Activated CD8-positive, alpha-beta memory T cell treated with anti-CD3 and anti-CD28 coated beads, Interleukin-2, amount 50 U/mL, for 4 hours (primary cell): Measurements from ENCODE around the gene GDPD4.
"Not testable (repeated sequence)": the region's sequence is repeated elsewhere in the genome, so short reads cannot be mapped to it uniquely, and the experiment has no call there.

ENCODE experiments used
- DNase-seq: peaks from one replicate; pipeline ENCODE4 v3.0.0-alpha.2; 2020

The GDPD4 gene, protein sequence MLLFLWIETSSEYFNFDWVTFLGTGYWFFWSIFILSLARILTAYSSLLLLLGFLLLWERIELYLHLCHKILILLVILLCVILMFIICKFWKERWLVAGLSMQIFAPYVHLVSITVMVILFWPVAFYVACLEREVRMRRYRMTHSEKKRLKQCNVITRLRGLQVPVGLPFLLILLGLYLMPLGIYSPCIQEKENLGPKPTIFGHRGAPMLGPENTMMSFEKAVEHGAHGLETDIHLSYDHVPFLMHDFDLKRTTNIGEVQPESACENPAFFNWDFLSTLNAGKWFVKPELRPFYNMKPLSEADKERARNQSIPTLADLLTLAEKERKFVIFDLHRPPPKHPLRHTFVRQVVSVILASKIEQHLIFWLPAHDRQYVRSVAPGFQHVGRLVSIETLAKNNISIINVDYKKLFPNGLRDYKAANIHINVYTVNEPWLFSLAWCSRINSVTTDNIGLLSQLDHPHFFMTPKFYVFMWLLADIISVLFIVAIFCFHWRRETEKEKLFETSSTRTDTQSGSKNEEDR

DNA sequence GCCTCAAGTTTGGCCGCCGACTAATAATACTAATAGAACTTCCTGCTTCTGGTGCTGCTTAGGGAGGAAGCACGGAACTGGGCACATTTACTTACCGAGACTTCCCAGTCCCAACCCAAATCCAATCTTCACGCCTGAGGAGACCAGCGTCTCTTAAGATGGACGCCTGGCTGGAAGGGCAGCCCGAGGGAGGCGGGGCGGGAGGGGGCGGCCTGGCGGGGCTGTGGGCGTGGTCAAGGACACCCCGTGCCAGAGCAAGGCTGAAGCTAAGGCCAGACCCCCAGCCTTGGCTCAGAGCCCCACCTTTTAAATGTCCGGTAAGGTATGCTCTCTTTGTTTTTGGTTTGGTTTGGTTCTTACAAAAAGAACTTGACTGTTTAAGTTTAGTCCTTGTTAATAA, at the start of gene GDPD4:
TSS of gene GDPD4 (minus strand) at position 177 of the 400 bp plus-strand sequence. CDS start 16,549 bp downstream, outside the sequence.
- no peak for DNase-seq

DNA sequence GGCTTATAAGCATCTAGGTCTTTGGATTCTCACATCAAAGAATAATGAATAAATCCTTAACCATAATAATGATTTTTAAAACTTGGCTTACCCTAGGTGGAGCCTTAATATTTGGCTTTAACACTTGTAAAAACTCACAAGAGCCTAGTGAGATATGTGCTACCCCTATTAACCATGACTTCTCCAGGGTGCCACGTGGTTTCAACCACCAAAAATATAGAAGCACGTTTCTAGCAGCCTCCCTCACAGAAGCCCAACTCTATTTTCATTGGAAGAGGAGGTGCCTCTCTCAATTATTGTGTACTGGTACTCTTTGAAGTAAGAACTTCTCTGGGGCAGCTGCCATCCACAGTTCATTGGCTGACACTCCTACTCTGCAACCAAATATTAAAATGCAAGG, 46.5 kb upstream of the GDPD4 start:
- DNase-seq: no peak

DNA sequence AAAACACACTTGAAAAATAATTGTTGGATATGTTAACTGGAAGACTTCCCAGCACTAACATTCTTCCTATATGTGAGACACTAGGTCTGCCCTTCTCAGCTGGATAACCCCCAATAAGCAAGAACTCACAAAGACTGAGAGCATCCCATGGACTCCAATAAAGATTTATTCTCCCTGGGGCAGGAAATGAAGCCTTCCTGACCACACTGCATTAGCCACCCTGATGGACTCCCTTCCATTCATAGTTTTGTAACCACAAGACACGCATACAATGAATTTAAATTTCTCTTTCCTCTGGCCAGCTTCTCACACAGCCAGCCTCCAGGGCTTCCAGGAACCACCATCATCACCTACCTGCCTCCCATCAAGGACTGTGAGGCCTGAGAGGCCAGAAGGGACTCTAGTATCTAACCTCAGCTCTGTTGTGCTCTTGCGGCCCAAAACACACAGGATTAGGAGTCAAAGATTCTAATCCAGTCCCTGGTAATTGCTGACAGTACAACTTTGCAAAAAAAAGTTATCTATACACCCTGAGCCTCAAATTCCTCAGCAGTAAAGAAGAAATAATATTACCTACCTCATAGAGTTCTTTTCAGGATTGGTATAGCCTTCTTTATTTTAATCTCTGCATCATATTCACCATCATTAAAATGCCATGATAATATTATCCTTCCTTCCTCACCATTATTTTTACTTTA, 45.6 kb upstream of the GDPD4 start:
- no peak for DNase-seq

DNA sequence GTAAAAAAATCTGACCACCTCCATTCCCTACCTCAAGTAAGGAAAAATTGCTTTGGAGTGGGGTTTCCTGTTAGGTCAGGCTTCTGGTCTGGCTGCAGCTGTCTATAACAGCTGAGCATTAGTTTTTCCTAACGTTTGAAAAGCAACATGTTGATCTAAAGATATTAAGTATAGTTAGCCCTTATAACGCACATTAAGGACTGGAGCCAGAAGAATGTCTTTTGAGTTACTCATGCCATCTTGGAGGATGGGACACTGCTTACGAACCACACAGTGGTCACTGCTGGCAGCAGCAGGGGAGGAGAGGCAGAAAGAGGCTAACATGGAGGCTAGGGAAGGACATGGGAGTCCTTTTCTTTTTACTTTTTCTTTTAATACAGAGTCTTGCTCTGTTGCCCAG, 44.1 kb upstream of the GDPD4 start:
- no peak for DNase-seq

DNA sequence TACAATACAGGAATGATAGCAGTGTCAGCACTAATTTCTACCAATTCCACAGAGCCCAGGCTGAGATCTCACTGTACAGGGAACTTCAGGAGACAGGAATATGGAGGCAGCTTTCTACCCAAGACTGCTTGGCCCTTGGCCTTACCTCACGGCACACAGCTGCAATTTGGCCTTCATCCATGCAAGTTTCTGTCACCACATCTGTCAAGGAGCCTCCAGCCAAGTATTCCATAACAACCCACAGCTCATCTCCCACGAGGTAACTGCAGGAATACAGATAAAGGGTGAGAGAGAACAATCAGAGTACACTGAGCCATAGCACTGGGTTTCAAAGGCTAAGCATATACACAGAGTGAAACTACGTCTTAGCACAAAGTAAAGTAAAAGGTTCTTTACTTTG, 39.0 kb upstream of the GDPD4 start:
- DNase-seq: no peak

DNA sequence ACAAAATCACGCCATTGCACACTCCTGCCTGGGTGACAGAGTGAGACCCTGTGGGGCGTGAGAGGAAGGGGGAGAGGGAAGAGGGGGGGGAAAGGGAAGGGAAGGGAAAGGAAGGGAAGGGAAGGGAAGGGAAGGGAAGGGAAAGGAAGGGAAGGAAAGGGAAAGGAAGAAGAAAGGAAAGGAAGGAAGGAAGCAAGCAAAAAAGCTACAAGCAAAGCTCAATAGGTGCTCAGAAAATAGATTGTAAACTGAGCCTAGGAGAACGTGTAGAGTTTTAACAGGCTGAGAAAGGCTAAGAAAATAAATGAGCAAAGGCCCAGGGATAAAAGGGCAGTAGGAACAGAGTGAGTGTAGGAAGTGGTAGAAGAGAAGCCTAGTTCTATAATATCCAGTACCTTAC, 30.8 kb upstream of the GDPD4 start:
- DNase-seq: no peak

DNA sequence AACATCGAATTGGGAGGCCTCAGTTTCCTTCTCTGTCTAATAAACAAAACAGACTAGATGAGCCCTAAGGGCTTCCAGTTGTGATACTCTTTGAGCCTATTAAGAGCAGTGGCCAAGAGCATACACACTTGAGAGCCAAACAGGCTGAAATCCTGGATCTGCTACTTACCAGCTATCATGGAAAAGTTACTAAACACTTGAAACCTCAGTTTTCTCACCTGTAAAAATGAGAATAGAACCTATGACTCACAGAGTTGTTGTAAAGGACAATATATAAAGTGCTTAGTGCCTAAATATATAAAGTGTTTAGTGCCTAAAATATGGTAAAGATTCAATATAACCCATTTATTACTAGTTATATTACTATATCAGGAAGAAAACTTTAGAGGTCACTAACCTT, 23.7 kb upstream of the GDPD4 start:
- no peak for DNase-seq

DNA sequence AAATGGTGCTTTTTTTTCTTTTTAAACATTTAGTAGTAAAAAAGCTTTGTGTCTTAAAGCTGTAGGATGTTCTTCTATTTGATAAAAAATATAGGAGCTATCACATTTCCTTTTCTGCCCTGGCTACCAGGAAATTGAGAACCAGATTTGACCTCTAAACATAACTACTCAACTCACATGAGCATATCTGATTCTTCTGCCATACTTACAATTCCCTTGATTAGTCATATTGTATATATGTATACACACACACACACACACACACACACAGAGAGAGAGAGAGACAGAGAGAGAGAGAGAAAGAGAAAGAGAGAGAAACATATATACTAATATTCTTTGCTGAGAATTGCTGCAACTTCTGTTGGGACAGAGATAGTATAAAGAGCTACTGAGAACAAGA, 23.0 kb upstream of the GDPD4 start:
- DNase-seq: no peak

DNA sequence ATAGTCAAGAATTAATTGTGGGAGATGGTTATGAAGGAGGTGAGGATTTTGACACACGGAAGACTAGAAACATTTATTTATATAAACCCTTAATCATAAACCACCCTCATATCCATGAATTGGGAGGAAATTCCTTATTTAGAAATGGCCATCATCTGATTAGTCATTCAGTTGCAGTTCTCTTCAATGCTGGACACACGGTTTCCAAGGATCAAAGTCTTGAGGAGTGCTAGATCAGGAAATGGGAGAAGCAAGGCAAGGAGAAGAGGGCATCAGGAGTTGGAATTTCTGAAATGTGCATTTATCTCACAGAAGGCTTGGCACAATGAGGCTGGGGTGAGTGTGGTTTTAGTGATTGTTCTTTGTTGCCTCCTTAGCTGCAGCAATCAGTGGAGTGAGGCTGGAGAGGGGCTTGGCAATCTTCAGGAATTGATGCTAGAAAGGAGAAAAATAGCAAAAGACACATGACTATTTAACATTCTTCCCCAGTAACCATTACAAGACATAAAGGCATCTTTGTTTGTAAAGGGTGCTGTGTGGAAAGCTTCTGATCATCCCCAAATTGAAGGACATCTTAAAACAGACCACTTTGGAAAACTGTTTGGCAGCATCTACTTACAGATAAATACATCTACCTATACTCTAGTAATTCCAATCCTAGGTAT, 21.6 kb upstream of the GDPD4 start:
- DNase-seq: no peak

DNA sequence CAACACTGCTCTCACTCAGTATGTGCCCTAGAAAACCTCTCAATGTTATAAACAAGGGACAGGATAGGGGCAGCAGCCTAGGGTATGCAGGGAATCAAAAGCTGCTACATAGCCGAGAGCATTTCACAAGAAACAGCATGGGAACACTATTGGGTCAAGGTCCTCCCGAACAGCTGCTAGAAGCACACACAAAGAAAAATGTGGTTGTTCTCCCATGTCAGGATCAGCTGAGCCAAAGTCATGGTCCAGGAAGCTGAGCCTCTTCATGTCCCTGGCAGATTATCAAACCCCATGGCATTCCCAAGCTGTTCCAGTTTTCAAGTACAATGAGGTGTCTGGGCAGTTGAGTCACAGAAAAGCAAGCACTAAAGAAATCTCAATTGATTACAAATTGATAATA, 21.0 kb upstream of the GDPD4 start:
- no peak for DNase-seq

DNA sequence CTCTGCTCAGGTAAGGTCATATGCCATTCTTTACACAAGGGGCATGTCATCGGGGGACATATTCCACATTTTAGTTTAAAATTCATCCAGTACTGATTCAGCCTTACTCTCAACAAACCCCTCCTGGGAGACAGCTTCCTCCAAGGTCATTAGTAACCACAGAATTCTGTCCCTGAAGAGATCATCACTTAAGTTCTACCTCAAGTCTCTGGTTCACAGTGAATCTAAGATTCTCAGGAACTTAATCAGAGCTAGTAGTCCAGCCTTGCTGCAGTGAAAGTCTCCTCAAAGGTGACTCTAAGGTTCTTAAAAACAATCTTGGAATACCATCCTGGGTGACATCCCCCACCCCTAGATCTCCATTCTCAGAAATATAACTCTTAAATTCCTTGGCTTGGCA, 18.9 kb upstream of the GDPD4 start:
- no peak for DNase-seq

DNA sequence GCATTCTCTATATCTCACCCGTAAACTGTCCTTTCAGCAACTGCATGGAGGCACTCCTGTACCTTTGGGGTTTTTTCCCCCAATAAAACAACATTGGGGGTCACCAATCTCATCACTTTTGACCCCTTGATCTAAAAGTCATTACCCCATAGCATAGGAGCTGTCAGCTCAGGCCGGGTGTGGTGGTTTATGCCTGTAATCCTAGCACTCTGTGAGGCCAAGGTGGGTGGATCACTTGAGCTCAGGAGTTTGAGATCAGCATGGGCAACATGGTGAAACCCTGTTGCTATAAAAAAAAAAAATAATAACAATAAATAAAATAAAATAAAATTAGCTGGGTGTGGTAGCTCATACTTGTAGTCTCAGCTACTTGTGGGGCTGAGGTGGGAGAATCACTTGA, 17.1 kb upstream of the GDPD4 start:
- no peak for DNase-seq

DNA sequence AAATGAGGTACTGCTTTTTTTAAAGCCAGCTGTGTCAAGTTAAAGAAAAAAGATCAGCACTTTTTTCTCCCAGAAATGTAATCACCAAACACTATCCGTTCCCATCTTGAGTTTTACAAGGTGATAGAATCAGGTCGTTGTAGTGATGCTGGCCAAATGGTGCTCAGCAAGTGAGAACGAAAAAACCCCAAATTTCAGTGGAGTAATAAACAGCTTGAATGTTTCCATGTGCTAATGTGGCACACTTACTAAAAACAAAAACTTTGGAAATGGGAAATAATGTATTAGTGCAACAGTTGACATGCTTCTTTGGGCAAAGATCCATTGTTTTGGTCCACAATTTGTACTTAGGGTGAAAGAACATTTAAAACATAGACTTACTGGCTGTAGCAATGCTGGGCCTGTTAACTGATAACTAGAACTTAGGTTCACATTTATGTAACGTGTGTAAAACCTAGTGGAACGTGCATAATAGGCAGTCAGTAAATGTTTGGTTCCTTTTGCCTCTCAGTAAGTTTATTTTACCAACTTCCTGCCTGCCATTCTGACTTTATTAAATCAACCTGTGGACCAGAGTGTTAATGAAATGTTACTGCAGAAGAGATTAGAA, 15.4 kb upstream of the GDPD4 start:
- DNase-seq: no peak

DNA sequence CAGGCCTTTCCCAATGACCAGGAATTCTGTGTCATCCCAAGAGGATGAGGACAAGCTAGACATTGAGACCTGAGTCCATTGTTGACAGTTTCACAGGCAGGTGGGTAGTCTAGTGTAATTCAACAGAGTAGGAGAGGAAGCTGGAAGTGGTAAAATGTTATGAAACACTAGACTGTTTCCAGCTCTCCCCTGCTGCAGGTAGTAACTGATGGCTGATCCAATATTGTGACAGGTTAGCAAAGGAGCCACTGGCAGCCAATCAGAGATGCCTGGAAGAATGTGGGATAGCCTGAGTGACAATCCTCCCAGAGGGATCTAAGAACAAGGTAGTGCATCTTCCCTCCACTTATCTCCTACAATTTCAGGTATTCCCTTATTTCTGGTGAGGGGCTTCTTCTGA, 10.6 kb upstream of the GDPD4 start:
- DNase-seq: no peak

DNA sequence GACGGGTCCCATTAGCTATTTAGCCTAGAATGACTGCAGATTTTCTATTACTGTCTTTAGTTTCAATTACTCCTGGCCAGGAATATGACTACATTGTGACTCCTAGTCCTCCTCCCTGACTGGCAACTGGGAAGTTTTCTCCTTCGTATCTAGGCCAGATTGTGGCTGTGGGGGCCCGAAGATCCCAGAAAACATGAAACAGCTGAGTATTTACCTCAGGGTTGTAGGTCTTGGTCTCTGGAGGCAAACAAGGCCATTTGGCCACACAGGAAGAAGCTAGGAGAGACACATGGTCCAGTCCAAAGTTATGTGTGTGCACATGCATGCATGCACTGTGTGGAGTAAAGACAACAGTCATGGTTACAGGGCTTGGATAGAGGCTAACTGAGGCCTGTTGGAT, 10.2 kb upstream of the GDPD4 start:
- DNase-seq: no peak

DNA sequence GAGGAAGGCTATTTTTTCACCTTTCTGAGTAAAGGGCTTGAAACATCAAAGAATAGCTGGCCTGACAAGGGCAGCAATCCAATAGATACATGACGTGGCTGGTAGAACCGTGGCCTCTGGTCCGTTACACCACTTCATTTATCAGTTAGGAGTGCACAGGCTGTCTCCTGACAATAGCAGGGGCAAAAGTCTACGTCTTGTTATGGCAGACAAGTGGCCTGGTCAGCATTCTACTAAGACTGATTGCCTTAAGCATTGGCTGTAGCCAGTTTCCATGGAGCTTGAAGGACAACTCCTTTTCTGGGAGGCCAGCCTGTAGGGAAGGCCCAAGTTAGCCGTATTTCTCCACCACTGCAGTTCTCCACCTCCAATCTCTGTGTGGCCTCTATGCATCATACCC, 9.2 kb upstream of the GDPD4 start:
- no peak for DNase-seq

DNA sequence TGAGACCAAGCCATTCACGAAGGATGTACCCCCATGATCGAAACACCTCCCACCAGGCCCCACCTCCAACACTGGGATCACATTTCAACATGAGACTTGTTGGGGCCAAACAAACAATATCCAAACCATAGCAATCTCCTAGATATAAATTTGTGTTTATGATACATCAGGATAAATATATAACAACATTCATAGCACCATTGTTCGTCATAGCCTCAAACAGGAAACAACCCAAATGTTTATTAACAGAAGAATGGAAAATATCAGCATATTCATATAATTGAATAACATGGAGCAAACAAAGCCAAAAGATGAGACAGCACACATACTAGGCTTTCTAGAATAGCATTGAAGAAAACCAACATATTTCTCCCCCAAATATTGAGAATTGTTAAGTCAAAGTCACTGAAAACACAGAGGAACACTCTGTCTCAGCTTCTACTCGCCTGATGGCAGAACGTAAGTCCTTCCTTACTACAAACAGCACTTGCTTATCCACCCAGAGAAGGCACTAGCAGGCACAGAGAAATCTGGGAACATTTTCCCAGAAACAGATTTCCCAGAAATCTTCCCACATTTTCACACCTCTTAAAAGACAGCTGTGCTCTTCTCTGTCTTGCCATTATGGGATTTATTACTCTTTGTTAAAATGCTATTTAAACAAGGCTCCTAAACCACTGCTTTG, 8.1 kb upstream of the GDPD4 start:
- DNase-seq: no peak

DNA sequence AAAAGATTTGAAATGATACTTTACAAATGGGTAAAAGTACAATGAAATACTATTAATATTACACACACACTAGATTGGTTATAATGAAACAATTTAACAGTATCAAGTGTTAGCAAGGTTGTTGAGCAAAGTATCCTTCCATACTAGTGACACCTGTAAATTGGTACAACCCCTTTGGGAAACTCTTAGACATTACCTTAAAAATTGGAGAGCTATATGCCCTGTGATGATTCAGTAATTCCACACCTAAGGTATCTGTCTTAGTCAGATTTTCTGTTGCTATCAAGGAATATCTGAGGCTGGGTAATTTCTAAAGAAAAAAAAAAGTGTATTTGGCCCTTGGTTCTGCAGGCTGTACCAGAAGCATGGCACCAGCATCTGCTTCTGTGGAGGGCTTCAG, 7.4 kb upstream of the GDPD4 start:
- no peak for DNase-seq

DNA sequence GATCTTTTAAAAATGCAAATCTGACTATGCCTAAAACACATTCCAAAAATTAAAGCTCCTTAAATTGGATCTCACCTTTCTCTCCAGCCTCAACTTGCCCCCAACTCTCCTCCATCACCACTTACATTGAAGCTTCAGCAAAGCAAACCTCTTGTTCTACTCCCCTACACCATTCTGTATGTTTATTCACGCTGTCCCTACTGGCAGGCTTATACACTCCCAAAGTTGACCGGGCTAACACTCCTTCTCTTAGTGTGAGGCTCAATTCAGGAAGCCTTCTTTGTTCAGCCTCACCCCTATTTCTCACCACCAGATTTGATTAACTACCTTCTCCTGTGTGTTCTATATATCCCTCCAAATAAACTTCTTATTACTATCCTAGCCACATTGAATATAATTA, 1.8 kb upstream of the GDPD4 start:
- DNase-seq: no peak

DNA sequence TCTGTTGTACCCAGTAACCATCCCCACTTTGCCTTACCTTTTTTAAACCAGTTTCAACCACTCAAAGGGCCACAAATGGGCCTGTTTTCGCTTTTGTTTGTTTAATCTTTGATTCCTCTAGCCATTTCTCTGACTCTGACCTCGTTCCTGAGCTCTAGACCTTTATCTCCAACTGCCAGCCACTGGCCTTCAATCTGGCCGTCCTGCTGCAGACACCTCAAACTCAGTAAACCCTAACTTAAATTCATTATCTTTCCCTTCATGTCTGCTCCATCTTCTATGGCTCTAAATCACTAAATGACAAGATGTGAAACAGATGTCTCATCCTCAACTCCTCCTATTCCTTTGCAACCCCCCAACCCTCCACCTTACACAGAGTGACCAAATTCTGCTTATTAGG, 1.3 kb upstream of the GDPD4 start:
- DNase-seq: no peak

DNA sequence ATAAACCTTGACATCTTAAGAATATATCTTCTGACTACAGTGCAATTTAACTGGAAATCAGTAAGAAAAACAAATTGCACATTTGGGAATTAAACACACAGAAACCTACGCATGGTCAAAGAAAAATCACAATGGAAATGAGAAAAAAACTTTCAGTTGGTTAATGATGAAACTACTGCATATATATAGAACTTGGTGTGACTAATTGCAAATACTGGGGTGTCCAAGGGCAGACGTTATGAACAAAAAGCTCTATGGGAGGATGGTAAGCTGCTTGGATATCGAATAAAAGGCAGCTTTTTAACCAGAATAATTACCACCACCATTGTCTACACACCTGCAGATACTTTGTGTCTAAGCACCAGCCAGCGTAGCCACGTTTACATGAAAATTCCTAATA, 791 bp downstream of the GDPD4 start:
- no peak for DNase-seq

DNA sequence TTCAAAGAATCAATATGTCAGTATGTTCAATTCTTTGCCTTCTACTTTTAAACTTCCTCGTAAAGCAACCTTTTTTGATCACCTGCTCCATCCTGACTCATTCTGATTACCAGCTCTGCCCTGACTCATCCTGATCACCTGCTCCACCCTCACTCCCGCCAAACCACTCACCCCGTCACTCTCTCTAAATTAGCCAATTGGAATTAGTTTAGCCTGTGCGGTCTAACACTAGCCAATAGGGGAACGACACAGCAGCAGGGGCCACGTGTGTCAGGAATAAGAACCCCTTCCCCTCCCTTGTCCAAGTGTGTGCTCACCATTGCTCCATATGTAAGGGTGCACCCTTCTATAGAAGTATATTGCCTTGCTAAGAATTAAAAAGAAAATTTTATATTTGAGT, 1.5 kb downstream of the GDPD4 start:
- not testable (repeated sequence) for DNase-seq

DNA sequence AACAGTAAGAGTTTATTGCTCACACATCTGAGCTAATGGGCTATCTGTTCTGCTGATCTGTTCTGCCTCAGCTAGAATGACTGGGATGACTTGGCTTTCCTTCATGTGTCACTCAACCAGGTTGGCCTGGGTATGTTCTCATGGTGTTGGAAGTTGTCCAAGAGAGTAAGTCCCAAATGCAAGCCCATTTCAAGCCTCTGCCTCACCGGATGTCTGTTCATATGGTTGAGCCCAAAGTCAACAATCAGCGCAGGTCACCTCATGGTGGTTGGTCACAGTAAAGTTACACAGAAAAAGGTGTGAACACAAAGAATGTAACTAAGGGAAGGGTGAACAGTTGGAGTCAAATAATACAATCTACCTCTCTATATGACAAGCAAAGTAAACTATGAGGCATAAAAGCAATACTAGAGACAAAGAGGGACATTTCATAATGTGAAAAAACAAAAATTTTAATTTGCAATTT, 1.9 kb downstream of the GDPD4 start:
- no peak for DNase-seq
